Heart left ventricle (tissue), 16 donors: ENCODE data around the gene SLC2A10. TPM values are rescaled to one million over a fixed set of nuclear protein-coding genes. Genes with fewer than 3 reads are reported as not detected.

Experiments
- ATAC-seq, 4 donors: fragments of 200-7000 bp; cut with Tn5 transposase; one replicate each; pipeline ENCODE4 v1.9.1; 2020 to 2022; ENCODE audit warnings: moderate library complexity in 4 of 4, mild to moderate bottlenecking in 3 of 4, moderate number of reproducible peaks in 1 of 4
- DNase-seq, 5 donors: peaks; one replicate each; pipeline ENCODE4 v3.0.0-alpha.2; 2020
- H3K27ac ChIP-seq, 12 donors: fragments of 200-600 bp; sonication (generic) in 4 of 12; one replicate each; pipeline versions ENCODE4 v1.5.0 to v1.8.0; 2016 to 2022; ENCODE audit warnings: mild to moderate bottlenecking in 2 of 12
- H3K27me3 ChIP-seq, 9 donors: fragments of 200-600 bp; sonication (generic) in 2 of 9; one replicate each; pipeline versions ENCODE4 v1.5.1 to v1.8.0; 2016 to 2022; ENCODE audit warnings: mild to moderate bottlenecking in 3 of 9
- H3K36me3 ChIP-seq, 9 donors: fragments of 200-600 bp; sonication (generic) in 2 of 9; one replicate each; pipeline versions ENCODE4 v1.5.0 to v1.8.0; 2018 to 2022; ENCODE audit warnings: mild to moderate bottlenecking in 2 of 9
- H3K4me1 ChIP-seq, 12 donors: fragments of 200-600 bp; sonication (generic) in 4 of 12; one replicate each; pipeline versions ENCODE4 v1.5.0 to v1.8.0; 2016 to 2022; ENCODE audit warnings: mild to moderate bottlenecking in 3 of 12
- H3K4me3 ChIP-seq, 12 donors: fragments of 200-600 bp; sonication (generic) in 4 of 12; one replicate each; pipeline versions ENCODE4 v1.5.0 to v1.8.0; 2017 to 2022; ENCODE audit warnings: mild to moderate bottlenecking in 9 of 12, moderate library complexity in 4 of 12
- H3K9me3 ChIP-seq, 12 donors: fragments of 200-600 bp; sonication (generic) in 4 of 12; one replicate each; pipeline versions ENCODE4 v1.5.0 to v1.8.0; 2016 to 2022; ENCODE audit warnings: mild to moderate bottlenecking in 1 of 12
- CTCF ChIP-seq, 12 donors: fragments of 200-600 bp; sonication (generic) in 4 of 12; IDR thresholded peaks; one replicate each; pipeline versions ENCODE4 v1.5.0 to v1.8.0; 2018 to 2022; ENCODE audit warnings: antibody characterized with exemption in 12 of 12, mild to moderate bottlenecking in 5 of 12
- POLR2A ChIP-seq, 2 donors: fragments of 450-650 bp; IDR thresholded peaks; one replicate each; pipeline ENCODE4 v1.6.1; 2017; ENCODE audit warnings: antibody characterized with exemption in 2 of 2, mild to moderate bottlenecking in 2 of 2, moderate library complexity in 2 of 2
- WGBS, 4 donors: extraction: QIAGEN DNeasy Blood & Tissue Kit in 2 of 4; methylation state at CpG; one replicate each; pipeline versions ENCODE4 v1.1.5 to v1.1.7; 2013 to 2018; 5-methylcytosine and 5-hydroxymethylcytosine counted together
- intact Hi-C, 10 donors: fragments of 100-400 bp; cut with DNase I; formaldehyde crosslinking; loops; one replicate each; pipeline versions ENCODE4 v1.11.1 to v1.14.2; 2022
- polyA plus RNA-seq, 2 donors: library from polyadenylated mRNA; stranded (reverse); fragments of 200-250 nt; gene quantifications; one replicate each; pipeline ENCODE4 v1.2.3, GENCODE V29; 2013
- total RNA-seq, 9 donors: library from RNA; depleted of rRNA in 2 of 9; stranded (reverse); fragments of >200 nt in 2 of 9; fragmentation: NEBNext Ultra II Directional in 3 of 9; extraction: Animal tissue kit (Norgen Biotek cat#: 25700) in 3 of 9; gene quantifications; one replicate each; pipeline versions ENCODE4 v1.1.0 to v1.2.4, GENCODE V29; 2016 to 2023
- donor health status: ischemic (EF 13 %, LVEDD 7.1; RV severe dilation, severe dysfunction).
- donor health status: healthy with polysubstance abuse.
- donor health status: DM: no; HTN: yes; CAD: no.
- donor health status: DM: no; HTN: no; CAD: no.
- donor health status: ischemic (EF 25% LVEDD 6.9; RV normal size, moderate dysfunction).
- donor health status: ischemic (EF 25% LVEDD 5.7; RV mildly dilated, moderate dysfunction).
- donor health status: healthy.
- donor health status: DM: yes; HTN: yes; CAD: no.
- donor health status: ischemic (EF 35%, LVEDD 5.7; RV mildly dilated, moderate dysfunction).
- donor health status: nonischemic (EF 11% LVEDD 7.7; RV severe dilation, severe dysfunction).
- donor health status: DM: yes; HTN: yes; CAD: no.
- donor health status: PGD.
- donor health status: ischemic (EF 29% LVEDD 5.4; RV normal size, mild dysfunction).
- donor health status: nonischemic (EF 23%, LVEDD 6.1; RV moderate dilation, normal function).

SLC2A10 gene
- total and polyA plus RNA-seq, 11 donors: 1.4 to 6.3 (median 2.8) TPM

DNA sequence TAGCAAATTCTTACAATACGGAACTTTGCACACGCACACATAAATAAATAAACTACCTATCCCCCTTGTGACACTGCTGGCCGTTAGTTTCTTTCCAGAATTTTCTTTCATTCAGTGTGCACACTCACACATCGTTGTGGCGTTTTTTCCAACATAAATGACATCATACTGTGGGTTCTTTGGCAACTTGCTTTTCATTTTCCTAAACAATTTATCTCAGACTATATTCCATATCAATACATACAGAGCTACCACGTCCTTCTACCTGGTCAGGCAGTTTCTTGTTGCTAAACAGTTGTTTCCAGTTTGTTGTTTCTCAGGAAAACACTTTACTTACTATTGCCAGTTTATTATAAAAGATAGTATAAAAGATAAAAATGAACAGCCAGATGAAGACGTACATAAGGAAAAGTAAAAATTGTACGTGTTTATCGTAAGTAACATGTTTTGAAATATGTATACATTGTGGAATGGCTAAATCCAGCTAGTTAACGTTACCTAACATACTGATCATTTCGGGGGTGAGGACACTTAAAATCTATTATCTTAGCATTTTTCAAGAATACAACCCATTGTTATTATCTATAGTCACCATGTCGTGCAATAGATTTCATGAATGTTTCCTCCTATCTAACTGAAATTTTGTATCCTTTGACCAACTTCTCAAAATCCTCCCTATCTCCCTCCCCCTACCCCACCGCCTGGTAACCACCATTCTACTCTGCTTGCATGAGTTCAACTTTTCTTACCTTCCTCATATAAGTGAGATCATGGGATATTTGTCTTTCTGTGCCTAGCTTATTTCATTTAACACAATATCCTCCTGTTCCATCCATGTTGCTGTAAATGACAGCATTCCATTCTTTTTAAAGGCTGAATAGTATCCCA is 19.0 kb upstream of the SLC2A10 start:
- intact Hi-C loops: no loop called here
- H3K27ac ChIP-seq: peak overlapping the region; percentile 75 to 98 (median 92)
- WGBS, 4 donors: 61 to 66% (median 62%) methylated on average over 13 of the region's 13 CpGs
- TF ChIP-seq POLR2A (IDR thresholded peaks at IDR 0.05) (no peak), CTCF (IDR thresholded peaks at IDR 0.05) (no peak)
- DNase-seq: no peak
- ATAC-seq: no peak
- H3K27me3 ChIP-seq: no peaks in the 10 kb centered on the region
- peak overlapping the region in 11 of 12 donors; percentile 63 to 92 (median 75) for H3K4me3 ChIP-seq
- peaks cover 0 to 3% (median 0%) of the 10 kb centered on the region in 12 donors for H3K9me3 ChIP-seq
- H3K4me1 ChIP-seq: peaks cover 0 to 36% (median 20%) of the 10 kb centered on the region in 12 donors
- H3K36me3 ChIP-seq: peaks cover 0 to 17% (median 11%) of the 10 kb centered on the region in 9 donors

DNA sequence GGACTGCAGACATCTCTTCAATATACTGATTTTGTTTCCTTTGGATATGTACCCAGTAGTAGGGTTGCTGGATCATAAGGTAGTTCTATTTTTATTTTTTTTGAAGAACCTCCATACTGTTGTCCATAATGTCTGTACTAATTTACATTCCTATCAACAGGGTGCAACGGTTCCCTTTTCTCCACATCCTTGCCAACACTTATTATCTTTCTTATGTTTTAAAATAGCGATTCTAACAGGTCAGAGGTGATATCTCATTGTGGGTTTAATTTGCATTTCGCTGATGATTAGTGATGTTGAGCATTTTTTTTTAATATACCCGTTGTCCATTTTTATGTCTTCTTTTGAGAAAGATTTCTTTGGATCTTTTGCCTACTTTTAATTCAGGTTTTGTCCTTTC is 18.3 kb upstream of the SLC2A10 start:
- WGBS, 4 donors: 71 to 80% (median 73%) methylated on average over 4 of the region's 4 CpGs
- Histone ChIP-seq H3K9me3 (peaks cover 0 to 3% (median 0%) of the 10 kb centered on the region in 12 donors), H3K4me3 (no peak overlapping the region), H3K27me3 (no peaks in the 10 kb centered on the region), H3K4me1 (peaks cover 0 to 36% (median 19%) of the 10 kb centered on the region in 12 donors), H3K36me3 (peaks cover 0 to 10% (median 7%) of the 10 kb centered on the region in 9 donors), H3K27ac (no peak overlapping the region)
- intact Hi-C loops: no loop called here
- TF ChIP-seq POLR2A (IDR thresholded peaks at IDR 0.05) (no peak), CTCF (IDR thresholded peaks at IDR 0.05) (no peak)
- DNase-seq (no peak), ATAC-seq (no peak)

- Histone ChIP-seq H3K36me3 (no peaks in the 10 kb centered on the region), H3K27ac (peak overlapping the region in 1 of 12 donors; percentile 68), H3K4me3 (no peak overlapping the region), H3K27me3 (peaks cover 0 to 2% (median 0%) of the 10 kb centered on the region in 9 donors), H3K4me1 (peaks cover 0 to 15% (median 0%) of the 10 kb centered on the region in 12 donors), H3K9me3 (peaks cover 0 to 3% (median 0%) of the 10 kb centered on the region in 12 donors)
- DNase-seq: no peak
- ATAC-seq: peak in 3 of 4 donors; percentile 52 to 67 (median 56)
- 32 to 50% (median 48%) methylated on average over 2 of the region's 2 CpGs for WGBS, 4 donors
- intact Hi-C loops: no loop called here
- TF ChIP-seq CTCF (IDR thresholded peaks at IDR 0.05) (no peak), POLR2A (IDR thresholded peaks at IDR 0.05) (no peak)
Observed at GRCh38 chr20:46694484-46694883, 15.0 kb upstream of the SLC2A10 start.

GRCh38 chr20:46695892-46696291 is 13.6 kb upstream of the SLC2A10 start:
- intact Hi-C loops: no loop called here
- DNase-seq (no peak), ATAC-seq (no peak)
- Histone ChIP-seq H3K27me3 (peaks cover 0 to 16% (median 0%) of the 10 kb centered on the region in 9 donors), H3K27ac (no peak overlapping the region), H3K36me3 (no peaks in the 10 kb centered on the region), H3K4me3 (no peak overlapping the region), H3K4me1 (peaks cover 0 to 7% (median 0%) of the 10 kb centered on the region in 12 donors), H3K9me3 (peaks cover 0 to 5% (median 0%) of the 10 kb centered on the region in 12 donors)
- WGBS, 4 donors: 36 to 43% (median 38%) methylated on average over 3 of the region's 3 CpGs
- TF ChIP-seq POLR2A (IDR thresholded peaks at IDR 0.05) (no peak), CTCF (IDR thresholded peaks at IDR 0.05) (no peak)
